Psoas muscle (tissue), 8 donors: ENCODE measurements around the gene HNF1B. TPM values are rescaled to one million over a fixed set of nuclear protein-coding genes. Genes with fewer than 3 reads are reported as not detected.

ENCODE experiments used
- ATAC-seq, 4 donors: fragments of 200-7000 bp; cut with Tn5 transposase; one replicate each; pipeline ENCODE4 v1.9.1; 2020; ENCODE audit warnings: moderate library complexity in 3 of 4, mild to moderate bottlenecking in 2 of 4
- DNase-seq, 2 donors: peaks; one replicate each; pipeline ENCODE4 v3.0.0-alpha.2; 2020
- H3K27ac ChIP-seq: fragments of 200-600 bp; one replicate; pipeline ENCODE4 v1.8.0; 2022
- H3K27me3 ChIP-seq, 3 donors: fragments of 200-600 bp in 1 of 3; one replicate each; pipeline versions ENCODE4 v1.6.1 to v1.8.0; 2013 to 2022; ENCODE audit warnings: low read length in 2 of 3, mild to moderate bottlenecking in 2 of 3, moderate library complexity in 1 of 3; ENCODE audit not compliant: insufficient read depth in 3 of 3
- H3K36me3 ChIP-seq, 2 donors: fragments of 200-600 bp in 1 of 2; one replicate each; pipeline versions ENCODE4 v1.6.1 to v1.8.0; 2013 to 2022; ENCODE audit warnings: low read depth in 1 of 2, mild to moderate bottlenecking in 1 of 2, moderate library complexity in 1 of 2; ENCODE audit not compliant: insufficient read depth in 1 of 2
- H3K4me1 ChIP-seq: fragments of 200-600 bp; one replicate; pipeline ENCODE4 v1.8.0; 2022
- H3K4me3 ChIP-seq: fragments of 200-600 bp; one replicate; pipeline ENCODE4 v1.8.0; 2022; ENCODE audit warnings: mild to moderate bottlenecking
- H3K9me3 ChIP-seq: fragments of 200-600 bp; one replicate; pipeline ENCODE4 v1.8.0; 2022
- CTCF ChIP-seq: fragments of 200-600 bp; IDR thresholded peaks from one replicate; pipeline ENCODE4 v1.8.0; 2022; ENCODE audit warnings: antibody characterized with exemption
- WGBS, 3 donors: extraction: QIAGEN DNeasy Blood & Tissue Kit; methylation state at CpG; one replicate each; pipeline versions ENCODE4 v1.1.6 to v1.1.7; 2013; 5-methylcytosine and 5-hydroxymethylcytosine counted together
- intact Hi-C, 2 donors: fragments of 100-400 bp; cut with DNase I; formaldehyde crosslinking; loops; one replicate each; pipeline versions ENCODE4 v1.11.0 to v1.14.2; 2022
- polyA plus RNA-seq, 3 donors: library from polyadenylated mRNA; stranded (reverse); fragments of 200-250 nt; gene quantifications; one replicate each; pipeline ENCODE4 v1.2.3, GENCODE V29; 2013
- total RNA-seq, 4 donors: library from RNA; stranded (reverse); fragmentation: NEBNext Ultra II Directional in 2 of 4; extraction: Animal tissue kit (Norgen Biotek cat#: 25700) in 2 of 4; gene quantifications; one replicate each; pipeline versions ENCODE4 v1.2.1 to v1.2.4, GENCODE V29; 2021 to 2023
- donor health status: healthy with polysubstance abuse.
- donor health status: DM: no; HTN: no; CAD: no; lungs with moderate emphysema.
- donor health status: Bipolar disorder and iron deficiency.
- donor health status: healthy.
- donor health status: DM: yes; HTN: yes; CAD: no.
- donor health status: DM: no; HTN: no; CAD: no.
- donor health status: DM: no; HTN: no; CAD: no.
- donor health status: DM: yes; HTN: yes; CAD: no.

Gene HNF1B
- total and polyA plus RNA-seq, 7 donors, result 0.03 TPM; not detected in 6

- Histone ChIP-seq H3K4me3 (peak overlapping the region; percentile 60), H3K4me1 (peaks cover 27% of the 10 kb centered on the region), H3K27ac (no peak overlapping the region), H3K9me3 (no peaks in the 10 kb centered on the region), H3K36me3 (no peaks in the 10 kb centered on the region), H3K27me3 (peaks cover 0 to 100% (median 45%) of the 10 kb centered on the region in 3 donors)
- ATAC-seq (peak in 1 of 4 donors; percentile 58), DNase-seq (no peak)
- TF ChIP-seq CTCF, result no peak
- WGBS, 3 donors, result 3% methylated on average over 64 to 76 of the region's 76 CpGs
- intact Hi-C loops, result no loop called here
Observed at GRCh38 chr17:37742762-37743611, 1.9 kb downstream of the HNF1B start.

DNA sequence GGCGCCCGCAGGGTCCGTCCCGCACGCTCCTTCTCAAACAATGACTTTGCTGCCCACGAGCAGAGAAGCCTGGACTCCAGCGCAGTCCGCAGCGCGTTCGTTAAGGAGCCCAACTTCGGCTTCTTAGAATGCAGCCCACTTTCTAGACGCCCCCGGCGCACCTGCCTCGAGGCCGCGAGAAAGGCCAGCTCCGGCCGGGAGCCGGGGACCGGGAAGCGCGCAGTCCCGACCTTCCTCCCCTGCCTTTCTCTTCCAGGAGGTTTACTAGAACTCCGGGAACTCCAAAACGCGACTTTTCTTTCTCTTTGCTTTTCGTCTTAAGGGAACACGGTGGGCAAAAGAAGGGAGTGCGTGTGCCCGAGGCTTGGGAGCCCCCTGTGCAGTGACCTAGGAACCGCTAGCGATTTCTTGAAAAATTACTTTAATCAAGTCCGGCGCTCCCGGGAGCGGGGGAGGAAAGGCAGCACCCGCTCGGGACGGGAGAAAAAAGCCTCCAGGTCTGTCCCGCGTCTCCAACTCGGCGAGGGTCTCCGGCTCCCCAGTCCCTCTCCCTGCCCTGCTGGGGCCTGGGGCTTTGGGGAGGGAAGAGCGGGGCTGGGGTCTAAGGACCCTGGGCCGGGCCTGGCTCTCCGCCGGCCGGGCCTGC lies 2.6 kb downstream of the HNF1B start:
- intact Hi-C loops, result no loop called here
- WGBS, 3 donors, result 1 to 2% (median 2%) methylated on average over 42 to 51 of the region's 51 CpGs
- peaks cover 27% of the 10 kb centered on the region for H3K4me1 ChIP-seq
- peak overlapping the region; percentile 60 for H3K4me3 ChIP-seq
- H3K27me3 ChIP-seq, result peaks cover 0 to 100% (median 45%) of the 10 kb centered on the region in 3 donors
- DNase-seq (no peak), ATAC-seq (peak in 1 of 4 donors; percentile 43)
- no peaks in the 10 kb centered on the region for H3K9me3 ChIP-seq
- TF ChIP-seq CTCF, result no peak
- no peak overlapping the region for H3K27ac ChIP-seq
- no peaks in the 10 kb centered on the region for H3K36me3 ChIP-seq

DNA sequence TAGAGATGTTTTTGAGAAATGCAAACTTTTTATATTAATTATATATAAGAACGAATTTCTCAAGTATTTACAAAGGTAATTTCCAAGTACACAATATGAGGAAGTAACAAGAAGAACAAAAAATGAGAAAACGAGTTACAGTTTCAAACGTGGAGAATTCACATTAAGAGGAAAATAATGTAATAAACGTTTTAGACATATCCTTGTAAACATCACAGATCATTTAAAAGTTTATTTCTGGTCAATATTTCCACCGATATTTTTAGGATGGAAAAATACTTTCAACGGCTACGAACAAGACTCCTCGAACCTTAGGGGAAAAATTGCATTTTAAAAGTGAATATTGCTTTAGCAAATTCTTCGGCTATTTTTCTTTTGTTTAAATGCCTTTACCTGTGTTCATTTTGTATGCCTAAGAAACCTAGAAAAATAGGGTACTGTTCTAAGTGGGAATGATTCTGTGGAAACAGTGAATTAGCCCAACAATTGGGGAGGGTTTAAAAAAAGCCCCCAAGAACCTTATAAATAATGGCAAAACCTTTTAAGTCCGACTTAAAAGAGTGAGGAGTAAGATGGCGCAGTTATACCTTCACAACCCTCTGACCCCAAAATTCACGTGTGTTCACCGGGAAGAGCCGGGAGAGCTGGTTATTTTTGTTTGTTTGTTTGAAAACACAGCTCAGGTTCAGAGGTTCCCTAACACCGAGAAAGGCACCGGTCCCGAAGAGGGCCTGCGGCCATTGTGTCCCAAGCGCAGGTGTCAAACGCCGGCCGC lies 3.3 kb downstream of the HNF1B start:
- Histone ChIP-seq H3K36me3 (no peaks in the 10 kb centered on the region), H3K9me3 (no peaks in the 10 kb centered on the region), H3K27ac (no peak overlapping the region), H3K4me3 (peak overlapping the region; percentile 60), H3K27me3 (peaks cover 0 to 100% (median 45%) of the 10 kb centered on the region in 3 donors), H3K4me1 (peaks cover 27% of the 10 kb centered on the region)
- TF ChIP-seq CTCF, result no peak
- intact Hi-C loops, result no loop called here
- WGBS, 3 donors, result 10 to 15% (median 13%) methylated on average over 22 of the region's 22 CpGs
- DNase-seq (no peak), ATAC-seq (no peak)

- peaks cover 0 to 98% (median 42%) of the 10 kb centered on the region in 3 donors for H3K27me3 ChIP-seq
- ATAC-seq, result no peak
- intact Hi-C loops, result no loop called here
Observed at GRCh38 chr17:37740915-37741314, 3.9 kb downstream of the HNF1B start.

More at GRCh38 chr17:37740915-37741314, 3.9 kb downstream of the HNF1B start:
- peaks cover 27% of the 10 kb centered on the region for H3K4me1 ChIP-seq
- no peaks in the 10 kb centered on the region for H3K9me3 ChIP-seq
- no peak for TF ChIP-seq CTCF
- no peak for DNase-seq
- no peak overlapping the region for H3K4me3 ChIP-seq
- no peak overlapping the region for H3K27ac ChIP-seq
- 22 to 27% (median 24%) methylated on average over 4 of the region's 4 CpGs for WGBS, 3 donors
- H3K36me3 ChIP-seq, result no peaks in the 10 kb centered on the region
